OCI-LY3 (cell line): ENCODE results near the gene SH3GL1.

ENCODE experiments used
- H2AFZ ChIP-seq: fragments of 200-600, 300-600 bp; shearing (Covaris generic); 2 replicates; pipeline ENCODE4 v1.6.0; 2014; ENCODE audit warnings: antibody characterized with exemption, low read depth, low read length
- H3K27ac ChIP-seq: fragments of 200-600, 300-600 bp; sonication (generic); 2 replicates; pipeline ENCODE4 v1.5.1; 2014; ENCODE audit warnings: mild to moderate bottlenecking, low read length, moderate library complexity, mixed read lengths
- H3K27me3 ChIP-seq: fragments of 200-600, 300-600 bp; sonication (generic); 2 replicates; pipeline ENCODE4 v1.6.1; 2014; ENCODE audit warnings: low read depth, low read length, mixed read lengths
- H3K36me3 ChIP-seq: fragments of 200-600, 300-600 bp; sonication (generic); replicated peaks from 2 replicates; pipeline ENCODE3; 2014; ENCODE audit warnings: low read depth, low read length, mixed read lengths
- H3K4me1 ChIP-seq: fragments of 300-600, 200-600 bp; sonication (generic); 2 replicates; pipeline ENCODE4 v1.6.1; 2014; ENCODE audit warnings: low read length, mixed read lengths
- H3K4me2 ChIP-seq: fragments of 200-600, 300-600 bp; sonication (generic); 2 replicates; pipeline ENCODE4 v1.6.1; 2014; ENCODE audit warnings: low read length, mixed read lengths
- H3K4me3 ChIP-seq: fragments of 300-600, 200-600 bp; sonication (generic); 2 replicates; pipeline ENCODE4 v1.5.1; 2014; ENCODE audit warnings: antibody characterized with exemption, mild to moderate bottlenecking, low read length, moderate library complexity
- H3K79me2 ChIP-seq: fragments of 300-600, 200-600 bp; shearing (Covaris generic); 2 replicates; pipeline ENCODE4 v1.6.1; 2014; ENCODE audit warnings: mild to moderate bottlenecking, low read length, mixed read lengths
- H3K9ac ChIP-seq: fragments of 300-600, 200-600 bp; shearing (Covaris generic); 2 replicates; pipeline ENCODE4 v1.6.0; 2014; ENCODE audit warnings: mild to moderate bottlenecking, low read length, moderate library complexity
- H3K9me3 ChIP-seq: fragments of 200-600, 300-600 bp; shearing (Covaris generic); 2 replicates; pipeline ENCODE4 v1.6.1; 2014; ENCODE audit warnings: low read length, mixed read lengths; ENCODE audit not compliant: insufficient read depth
- H4K20me1 ChIP-seq: fragments of 200-600, 300-600 bp; sonication (generic); 2 replicates; pipeline ENCODE4 v1.6.1; 2016; ENCODE audit warnings: low read length, mixed read lengths; ENCODE audit not compliant: insufficient read depth
- EZH2phosphoT487 ChIP-seq: fragments of 200-600 bp; shearing (Covaris generic); IDR thresholded peaks from 2 replicates; pipeline ENCODE4 v1.6.1; 2018; ENCODE audit warnings: antibody characterized with exemption, mixed run types, low read depth
- TF ChIP-seq, protein P1 (sequence below): fragments of 200-600, 300-600 bp; sonication (generic); IDR thresholded peaks from 2 replicates; pipeline ENCODE4 v1.5.1; 2014; ENCODE audit warnings: antibody characterized with exemption, low read length, low read depth

The SH3GL1 gene

GRCh38 chr19:4319067-4319718 is 81.2 kb downstream of the SH3GL1 start:
- no peak overlapping the region for H3K27ac ChIP-seq
- H4K20me1 ChIP-seq = no peaks in the 10 kb centered on the region
- TF ChIP-seq, protein P1, sequence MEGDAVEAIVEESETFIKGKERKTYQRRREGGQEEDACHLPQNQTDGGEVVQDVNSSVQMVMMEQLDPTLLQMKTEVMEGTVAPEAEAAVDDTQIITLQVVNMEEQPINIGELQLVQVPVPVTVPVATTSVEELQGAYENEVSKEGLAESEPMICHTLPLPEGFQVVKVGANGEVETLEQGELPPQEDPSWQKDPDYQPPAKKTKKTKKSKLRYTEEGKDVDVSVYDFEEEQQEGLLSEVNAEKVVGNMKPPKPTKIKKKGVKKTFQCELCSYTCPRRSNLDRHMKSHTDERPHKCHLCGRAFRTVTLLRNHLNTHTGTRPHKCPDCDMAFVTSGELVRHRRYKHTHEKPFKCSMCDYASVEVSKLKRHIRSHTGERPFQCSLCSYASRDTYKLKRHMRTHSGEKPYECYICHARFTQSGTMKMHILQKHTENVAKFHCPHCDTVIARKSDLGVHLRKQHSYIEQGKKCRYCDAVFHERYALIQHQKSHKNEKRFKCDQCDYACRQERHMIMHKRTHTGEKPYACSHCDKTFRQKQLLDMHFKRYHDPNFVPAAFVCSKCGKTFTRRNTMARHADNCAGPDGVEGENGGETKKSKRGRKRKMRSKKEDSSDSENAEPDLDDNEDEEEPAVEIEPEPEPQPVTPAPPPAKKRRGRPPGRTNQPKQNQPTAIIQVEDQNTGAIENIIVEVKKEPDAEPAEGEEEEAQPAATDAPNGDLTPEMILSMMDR = no peak
- TF ChIP-seq EZH2phosphoT487 = no peak
- H2AFZ ChIP-seq = no peak overlapping the region
- no peaks in the 10 kb centered on the region for H3K79me2 ChIP-seq
- no peaks in the 10 kb centered on the region for H3K9me3 ChIP-seq
- H3K36me3 ChIP-seq = peaks cover 9% of the 10 kb centered on the region
- H3K27me3 ChIP-seq = no peaks in the 10 kb centered on the region
- H3K4me1 ChIP-seq = no peaks in the 10 kb centered on the region
- no peak overlapping the region for H3K4me3 ChIP-seq
- H3K9ac ChIP-seq = no peak overlapping the region
- no peak overlapping the region for H3K4me2 ChIP-seq

DNA sequence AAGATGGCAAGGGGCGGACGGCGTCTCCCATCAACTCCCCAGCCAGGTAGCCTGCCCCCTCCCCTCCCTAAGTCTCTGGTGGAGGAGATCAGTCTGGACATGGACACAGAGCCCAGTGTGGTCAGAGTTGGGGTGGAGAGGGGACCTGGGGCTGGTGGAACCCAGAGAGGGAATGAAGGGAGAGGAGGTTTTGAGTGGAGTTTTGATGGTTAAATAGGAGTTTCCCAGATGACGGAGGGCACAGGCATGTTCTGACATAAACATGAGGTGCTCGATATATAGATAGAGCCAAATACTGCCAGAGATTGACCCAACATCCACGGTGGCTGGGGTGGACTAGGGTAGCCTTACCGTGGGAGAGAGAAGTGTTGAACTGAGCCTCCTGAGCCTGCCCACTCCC is 81.9 kb downstream of the SH3GL1 start:
- Histone ChIP-seq H4K20me1 (no peaks in the 10 kb centered on the region), H3K4me3 (no peak overlapping the region), H3K36me3 (peaks cover 9% of the 10 kb centered on the region), H2AFZ (no peak overlapping the region), H3K9ac (no peak overlapping the region), H3K4me2 (no peak overlapping the region), H3K27me3 (no peaks in the 10 kb centered on the region), H3K27ac (no peak overlapping the region), H3K4me1 (no peaks in the 10 kb centered on the region), H3K79me2 (no peaks in the 10 kb centered on the region), H3K9me3 (no peaks in the 10 kb centered on the region)
- TF ChIP-seq, protein P1 = no peak
- no peak for TF ChIP-seq EZH2phosphoT487

GRCh38 chr19:4316956-4317355 is 83.4 kb downstream of the SH3GL1 start:
- H3K79me2 ChIP-seq = no peaks in the 10 kb centered on the region
- H3K9me3 ChIP-seq = no peaks in the 10 kb centered on the region
- H3K27me3 ChIP-seq = no peaks in the 10 kb centered on the region
- no peak overlapping the region for H3K27ac ChIP-seq
- no peaks in the 10 kb centered on the region for H3K4me1 ChIP-seq
- H3K36me3 ChIP-seq = peaks cover 9% of the 10 kb centered on the region
- no peak overlapping the region for H3K4me3 ChIP-seq
- H2AFZ ChIP-seq = no peak overlapping the region
- H3K4me2 ChIP-seq = no peak overlapping the region
- TF ChIP-seq, protein P1 = no peak
- no peak for TF ChIP-seq EZH2phosphoT487
- H4K20me1 ChIP-seq = no peaks in the 10 kb centered on the region
- no peak overlapping the region for H3K9ac ChIP-seq

DNA sequence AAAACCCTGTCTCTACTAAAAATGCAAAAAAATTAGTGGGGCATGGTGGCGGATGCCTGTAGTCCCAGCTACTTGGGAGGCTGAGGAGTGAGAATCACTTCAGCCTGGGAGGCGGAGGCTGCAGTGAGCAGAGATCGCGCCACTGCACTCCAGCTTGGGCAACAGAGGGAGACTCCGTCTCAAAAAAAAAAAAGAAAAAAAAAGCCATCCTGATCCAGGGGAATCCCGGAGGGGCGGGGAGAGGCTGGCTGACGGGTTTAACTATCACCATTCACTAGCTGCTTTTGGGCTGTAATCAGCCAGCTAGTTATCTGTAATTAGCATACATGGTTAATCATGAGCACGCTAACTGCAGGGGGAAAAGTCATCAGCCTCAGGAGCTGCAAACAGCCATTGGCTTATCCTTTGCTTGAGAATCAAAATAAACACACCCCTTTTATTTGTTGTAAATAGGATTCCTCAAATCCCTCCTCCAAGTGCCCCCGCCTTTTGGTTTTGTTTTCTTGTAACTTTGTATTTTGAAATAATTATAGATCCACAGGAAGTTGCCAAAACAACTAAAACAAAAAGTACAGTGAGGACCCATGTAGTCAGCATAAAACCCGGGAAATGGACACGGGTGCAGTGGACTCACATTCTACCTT is 86.4 kb downstream of the SH3GL1 start:
- no peak overlapping the region for H3K4me3 ChIP-seq
- no peaks in the 10 kb centered on the region for H3K79me2 ChIP-seq
- H2AFZ ChIP-seq = no peak overlapping the region
- no peak for TF ChIP-seq EZH2phosphoT487
- TF ChIP-seq, protein P1 = no peak
- peaks cover 14% of the 10 kb centered on the region for H3K36me3 ChIP-seq
- H3K9me3 ChIP-seq = no peaks in the 10 kb centered on the region
- no peak overlapping the region for H3K27ac ChIP-seq
- H3K9ac ChIP-seq = no peak overlapping the region
- H3K27me3 ChIP-seq = no peaks in the 10 kb centered on the region
- H4K20me1 ChIP-seq = no peaks in the 10 kb centered on the region
- no peaks in the 10 kb centered on the region for H3K4me1 ChIP-seq
- H3K4me2 ChIP-seq = no peak overlapping the region
